Muscle layer of colon (tissue), 2 donors: ENCODE results near the gene GMPR2.
"Not testable (repeated sequence)": the region's sequence is repeated elsewhere in the genome, so short reads cannot be mapped to it uniquely, and the experiment has no call there.

ENCODE experiments used
- H3K27ac ChIP-seq: one replicate; pipeline ENCODE4 v1.7.0; 2013; ENCODE audit warnings: low read depth, mild to moderate bottlenecking, low read length, moderate library complexity
- H3K27me3 ChIP-seq, 2 donors: one replicate each; pipeline ENCODE4 v1.7.0; 2013; ENCODE audit warnings: low read length in 2 of 2, mild to moderate bottlenecking in 2 of 2; ENCODE audit not compliant: insufficient read depth in 2 of 2, control insufficient read depth in 1 of 2
- H3K36me3 ChIP-seq: one replicate; pipeline ENCODE4 v1.7.0; 2013; ENCODE audit warnings: mild to moderate bottlenecking, low read length; ENCODE audit not compliant: insufficient read depth
- H3K4me1 ChIP-seq: one replicate; pipeline ENCODE4 v1.7.0; 2013; ENCODE audit warnings: mild to moderate bottlenecking, low read length; ENCODE audit not compliant: insufficient read depth
- H3K4me3 ChIP-seq, 2 donors: one replicate each; pipeline ENCODE4 v1.7.0; 2013; ENCODE audit warnings: low read length in 2 of 2, low read depth in 1 of 2, mild to moderate bottlenecking in 1 of 2, moderate library complexity in 1 of 2
- H3K9ac ChIP-seq: one replicate; pipeline ENCODE4 v1.7.0; 2013; ENCODE audit warnings: low read length
- H3K9me3 ChIP-seq: one replicate; pipeline ENCODE4 v1.7.0; 2013; ENCODE audit warnings: mild to moderate bottlenecking, low read length
- donor health status: abdominal sarcoma.
- donor health status: Adenocarcinoma of cecum.

The GMPR2 gene

DNA sequence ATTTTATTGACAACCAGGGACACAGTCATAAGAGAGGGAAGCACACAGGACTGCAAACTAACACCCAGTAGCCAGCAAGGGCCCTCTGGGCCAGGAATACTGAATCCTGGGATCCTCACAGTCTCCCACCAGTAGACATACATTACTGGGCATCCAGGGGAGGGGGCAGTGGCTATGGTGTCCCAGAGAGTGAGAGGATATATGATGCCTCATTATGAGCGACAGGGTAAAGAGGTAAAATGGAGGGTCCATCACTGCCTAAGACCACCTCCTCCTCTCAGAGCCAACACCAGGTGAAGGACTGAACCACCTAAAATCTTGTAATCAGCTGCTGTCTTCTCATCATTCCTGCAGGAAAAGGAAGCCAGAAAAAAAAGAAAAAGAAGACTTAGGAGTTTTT lies 15.9 kb upstream of the GMPR2 start:
- H3K36me3 ChIP-seq, H3K27me3 ChIP-seq, H3K9ac ChIP-seq, H3K4me3 ChIP-seq, H3K9me3 ChIP-seq, H3K27ac ChIP-seq: not testable (repeated sequence)
- peaks cover 17% of the 10 kb centered on the region for H3K4me1 ChIP-seq

DNA sequence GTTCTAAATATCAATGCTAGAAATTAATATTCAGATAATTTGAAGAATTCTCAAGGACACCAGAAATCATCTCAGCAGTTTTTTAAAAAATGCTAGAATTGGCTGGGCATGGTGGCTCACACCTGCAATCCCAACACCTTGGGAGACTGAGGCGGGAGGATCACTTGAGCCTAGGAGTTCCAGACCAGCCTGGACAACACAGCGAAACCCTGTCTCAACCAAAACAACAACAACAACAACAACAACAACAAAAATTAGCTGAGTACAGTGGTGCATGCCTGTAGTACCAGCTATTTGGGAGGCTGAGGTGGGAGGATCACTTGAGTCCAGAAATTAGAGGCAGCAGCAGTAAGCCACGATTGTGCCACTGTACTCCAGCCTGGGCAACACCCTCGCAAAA lies 13.6 kb upstream of the GMPR2 start:
- Histone ChIP-seq H3K4me1 (peaks cover 10% of the 10 kb centered on the region), H3K9ac (no peak overlapping the region), H3K9me3 (no peaks in the 10 kb centered on the region), H3K27ac (no peak overlapping the region), H3K36me3 (peaks cover 6% of the 10 kb centered on the region), H3K27me3 (no peaks in the 10 kb centered on the region), H3K4me3 (no peak overlapping the region)

DNA sequence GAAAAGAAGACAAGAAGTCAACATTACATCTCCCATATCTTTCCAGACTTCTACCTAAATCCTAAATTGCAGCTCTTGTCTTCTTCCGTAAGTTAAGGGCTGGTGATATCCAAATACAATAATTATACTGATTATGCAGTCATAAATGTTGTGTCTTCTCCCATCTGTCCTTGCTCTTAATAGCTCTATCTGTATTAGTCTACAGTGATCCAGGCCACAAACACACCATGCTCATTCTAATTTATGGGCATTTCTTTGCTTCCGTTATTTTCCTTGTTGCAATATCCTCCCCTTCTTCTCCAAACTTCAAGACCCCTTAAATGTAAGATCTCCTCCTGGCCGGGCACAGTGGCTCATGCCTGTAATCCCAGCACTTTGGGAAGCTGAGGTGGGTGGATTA lies 13.2 kb upstream of the GMPR2 start:
- no peak overlapping the region for H3K4me3 ChIP-seq
- no peaks in the 10 kb centered on the region for H3K9me3 ChIP-seq
- H3K9ac ChIP-seq: no peak overlapping the region
- H3K27ac ChIP-seq: no peak overlapping the region
- H3K4me1 ChIP-seq: peaks cover 8% of the 10 kb centered on the region
- peaks cover 6% of the 10 kb centered on the region for H3K36me3 ChIP-seq
- no peaks in the 10 kb centered on the region for H3K27me3 ChIP-seq

DNA sequence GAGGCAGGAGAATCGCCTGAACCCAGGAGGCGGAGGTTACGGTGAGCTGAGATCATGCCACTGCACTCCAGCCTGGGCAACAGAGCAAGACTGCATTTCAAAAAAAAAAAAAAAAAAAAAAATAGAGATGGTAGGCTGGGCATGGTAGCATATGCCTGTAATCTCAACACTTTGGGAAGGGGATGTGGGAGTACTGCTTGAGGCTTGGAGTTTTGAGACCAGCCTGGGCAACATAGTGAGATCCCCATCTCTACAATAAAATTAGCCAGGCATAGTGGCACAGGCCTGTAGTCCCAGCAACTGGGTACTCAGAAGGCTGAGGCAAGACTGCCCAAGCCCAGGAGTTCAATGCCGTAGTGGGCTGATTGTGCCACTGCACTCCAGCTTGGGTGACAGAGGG lies 9.7 kb upstream of the GMPR2 start:
- not testable (repeated sequence) for H3K9me3 ChIP-seq, H3K27ac ChIP-seq, H3K36me3 ChIP-seq, H3K4me3 ChIP-seq, H3K9ac ChIP-seq, H3K4me1 ChIP-seq, H3K27me3 ChIP-seq

DNA sequence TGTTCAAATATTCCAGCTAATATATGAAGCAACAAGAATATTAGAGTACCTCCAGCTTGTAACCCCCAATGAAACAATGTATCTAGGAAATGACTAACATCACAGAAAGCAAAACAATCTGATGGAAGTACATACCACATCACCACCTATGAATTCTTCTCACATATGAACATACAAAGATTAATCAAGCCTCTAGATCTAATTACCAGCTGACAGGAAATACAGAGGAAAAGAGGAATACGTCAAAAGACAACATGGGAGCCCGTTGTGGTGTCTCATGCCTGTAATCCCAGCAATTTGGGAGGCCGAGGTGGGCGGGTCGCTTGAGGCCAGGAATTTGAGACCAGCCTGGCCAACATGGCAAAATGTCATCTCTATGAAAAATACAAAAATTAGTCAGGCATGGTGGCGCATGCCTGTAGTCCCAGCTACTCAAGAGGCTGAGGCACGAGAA lies 8.1 kb upstream of the GMPR2 start:
- H3K27me3 ChIP-seq: no peaks in the 10 kb centered on the region

DNA sequence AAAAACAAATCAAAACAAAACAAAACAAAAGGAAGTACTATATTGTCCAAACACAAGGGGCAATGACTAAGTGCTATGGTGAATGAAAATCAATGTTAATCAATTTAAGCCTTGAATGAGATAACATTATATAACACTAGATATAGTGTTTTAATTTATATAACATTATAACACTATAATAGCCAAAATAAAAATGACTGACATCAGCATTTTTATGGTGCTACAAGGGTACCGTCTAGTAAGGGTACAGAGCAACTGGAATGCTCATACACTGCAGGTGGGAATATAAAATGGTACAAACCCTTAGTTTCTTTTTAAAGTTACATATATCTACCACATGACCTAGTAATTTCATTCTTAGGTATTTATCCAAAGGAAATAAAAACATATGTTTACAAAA lies 6.3 kb upstream of the GMPR2 start:
- no peaks in the 10 kb centered on the region for H3K9me3 ChIP-seq
- no peaks in the 10 kb centered on the region for H3K27me3 ChIP-seq
- H3K36me3 ChIP-seq: no peaks in the 10 kb centered on the region
- no peak overlapping the region for H3K4me3 ChIP-seq
- H3K4me1 ChIP-seq: peaks cover 10% of the 10 kb centered on the region
- no peak overlapping the region for H3K9ac ChIP-seq
- H3K27ac ChIP-seq: no peak overlapping the region

More for the DNA sequence above, 8.1 kb upstream of the GMPR2 start:
- H3K27ac ChIP-seq: no peak overlapping the region
- no peaks in the 10 kb centered on the region for H3K4me1 ChIP-seq
- H3K36me3 ChIP-seq: no peaks in the 10 kb centered on the region
- H3K4me3 ChIP-seq: no peak overlapping the region
- H3K9ac ChIP-seq: no peak overlapping the region
- H3K9me3 ChIP-seq: no peaks in the 10 kb centered on the region

DNA sequence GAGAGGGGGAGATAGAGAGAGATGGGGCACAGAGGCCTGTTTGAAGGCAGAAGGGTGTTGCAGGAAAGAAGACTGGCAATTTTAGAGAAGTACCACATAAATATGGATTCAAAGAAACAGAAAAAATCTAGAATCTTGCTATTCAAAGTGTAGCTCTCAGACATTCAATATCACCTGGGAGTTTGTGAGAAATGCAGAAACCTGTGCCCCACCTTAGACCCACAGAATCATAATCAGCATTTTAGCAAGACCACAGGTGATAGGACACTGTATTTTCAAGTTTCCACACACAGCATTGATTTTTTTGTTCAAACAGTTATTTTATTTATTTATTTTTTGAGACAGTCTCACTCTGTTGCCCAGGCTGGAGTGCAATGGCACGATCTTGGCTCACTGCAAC lies 3.8 kb upstream of the GMPR2 start:
- Histone ChIP-seq H3K36me3 (no peaks in the 10 kb centered on the region), H3K4me1 (peaks cover 21% of the 10 kb centered on the region), H3K27ac (no peak overlapping the region), H3K9ac (no peak overlapping the region), H3K9me3 (no peaks in the 10 kb centered on the region), H3K27me3 (no peaks in the 10 kb centered on the region), H3K4me3 (no peak overlapping the region)

DNA sequence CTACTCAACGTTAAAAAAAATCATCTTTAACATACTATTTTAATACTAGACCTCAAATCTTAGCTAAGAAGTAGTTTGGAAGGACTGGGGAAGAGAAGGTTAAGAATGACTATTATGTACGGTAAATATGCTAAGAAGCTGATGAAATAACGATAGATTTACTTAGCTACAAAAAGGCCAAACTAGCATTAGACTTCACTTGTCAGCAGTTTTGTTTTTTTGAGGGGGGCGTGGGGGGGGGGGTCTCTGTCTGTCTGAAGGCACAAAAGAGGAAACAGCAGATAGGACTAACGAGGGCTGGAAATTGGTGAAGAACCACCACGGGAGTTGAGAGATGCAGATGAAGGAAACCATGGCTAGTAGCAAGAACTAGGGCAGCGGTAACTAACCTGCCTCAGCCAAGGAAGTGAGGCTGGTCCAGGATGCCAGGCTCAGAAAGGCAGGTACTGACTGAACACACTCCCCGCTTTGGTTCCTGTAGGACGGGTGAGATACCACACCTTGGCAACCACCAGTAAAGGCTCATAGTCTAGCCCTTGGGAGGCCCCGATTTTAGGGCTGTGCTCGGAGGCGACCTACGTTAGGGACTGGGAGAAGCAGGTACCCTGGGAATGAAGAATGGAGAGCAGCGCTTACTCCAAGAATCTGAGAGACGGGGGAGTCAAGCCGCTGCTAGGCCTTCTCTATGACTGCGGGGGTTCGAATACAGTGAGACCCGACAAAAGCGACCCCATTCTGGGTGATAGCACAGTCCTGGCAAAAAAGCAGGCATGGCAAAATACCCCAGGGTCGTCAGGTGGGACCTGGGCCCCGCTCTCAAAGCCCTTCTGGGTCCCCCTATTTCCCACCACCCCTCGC lies 1.2 kb upstream of the GMPR2 start:
- peaks cover 21% of the 10 kb centered on the region for H3K4me1 ChIP-seq
- H3K9me3 ChIP-seq: no peaks in the 10 kb centered on the region
- peak overlapping the region; percentile 63 to 81 for H3K4me3 ChIP-seq
- peaks cover 24% of the 10 kb centered on the region for H3K36me3 ChIP-seq
- peak overlapping the region; percentile 55 for H3K9ac ChIP-seq
- H3K27me3 ChIP-seq: no peaks in the 10 kb centered on the region
- H3K27ac ChIP-seq: peak overlapping the region; percentile 87

DNA sequence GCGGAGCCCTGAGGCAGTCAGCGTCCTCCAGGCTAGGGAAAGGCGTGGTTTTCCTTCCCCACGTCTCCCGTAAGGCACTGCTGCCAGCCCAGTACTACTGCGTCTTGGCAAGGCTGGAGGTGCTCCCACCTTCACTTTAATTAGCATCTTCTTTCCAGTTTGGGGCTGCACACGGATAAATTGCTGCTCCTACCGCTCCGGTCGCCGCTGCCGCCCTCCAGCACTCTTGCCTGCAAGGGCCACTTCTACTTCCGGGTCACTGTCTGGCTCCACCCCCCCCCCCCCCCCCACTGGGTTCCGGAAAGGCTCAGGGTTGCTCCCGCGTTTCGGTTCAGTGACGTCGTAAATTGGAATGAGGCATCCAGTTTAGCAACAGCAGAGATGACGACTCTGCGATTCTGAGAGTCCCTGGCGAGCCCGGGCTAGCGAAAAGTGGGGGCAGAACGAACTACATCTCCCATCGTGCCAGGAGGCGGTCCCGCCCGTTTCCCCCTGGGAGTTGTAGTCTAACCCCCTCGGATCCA lies 546 bp upstream of the GMPR2 start, which contains the start of gene NEDD8:
NEDD8 (minus strand) TSS at position 247 of the 524 bp plus-strand sequence; CDS start at position 147, 100 bp downstream.
- Histone ChIP-seq H3K36me3 (peaks cover 30% of the 10 kb centered on the region), H3K9ac (peak within 1 kb of the TSS; percentile 57), H3K9me3 (no peaks in the 10 kb centered on the region), H3K4me3 (peak within 1 kb of the TSS; percentile 63 to 81), H3K27me3 (no peaks in the 10 kb centered on the region), H3K27ac (peak within 1 kb of the TSS; percentile 87), H3K4me1 (peaks cover 21% of the 10 kb centered on the region)

DNA sequence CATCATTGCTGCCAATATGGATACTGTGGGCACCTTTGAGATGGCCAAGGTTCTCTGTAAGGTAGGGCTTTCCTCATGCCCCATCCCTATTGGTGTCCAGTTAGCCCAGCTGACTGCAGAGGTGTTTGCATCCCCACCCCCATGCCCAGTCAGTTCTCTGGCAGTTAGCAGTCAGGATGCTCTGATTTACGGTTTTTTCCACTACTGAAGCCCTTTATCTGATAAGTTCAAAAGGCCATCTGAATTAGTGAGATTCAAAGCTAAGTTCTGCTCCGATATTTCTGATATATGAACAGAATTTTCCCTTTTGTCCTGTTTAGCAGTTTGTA lies 773 bp downstream of the GMPR2 start:
- Histone ChIP-seq H3K4me1 (peaks cover 21% of the 10 kb centered on the region), H3K27ac (peak overlapping the region; percentile 87)

DNA sequence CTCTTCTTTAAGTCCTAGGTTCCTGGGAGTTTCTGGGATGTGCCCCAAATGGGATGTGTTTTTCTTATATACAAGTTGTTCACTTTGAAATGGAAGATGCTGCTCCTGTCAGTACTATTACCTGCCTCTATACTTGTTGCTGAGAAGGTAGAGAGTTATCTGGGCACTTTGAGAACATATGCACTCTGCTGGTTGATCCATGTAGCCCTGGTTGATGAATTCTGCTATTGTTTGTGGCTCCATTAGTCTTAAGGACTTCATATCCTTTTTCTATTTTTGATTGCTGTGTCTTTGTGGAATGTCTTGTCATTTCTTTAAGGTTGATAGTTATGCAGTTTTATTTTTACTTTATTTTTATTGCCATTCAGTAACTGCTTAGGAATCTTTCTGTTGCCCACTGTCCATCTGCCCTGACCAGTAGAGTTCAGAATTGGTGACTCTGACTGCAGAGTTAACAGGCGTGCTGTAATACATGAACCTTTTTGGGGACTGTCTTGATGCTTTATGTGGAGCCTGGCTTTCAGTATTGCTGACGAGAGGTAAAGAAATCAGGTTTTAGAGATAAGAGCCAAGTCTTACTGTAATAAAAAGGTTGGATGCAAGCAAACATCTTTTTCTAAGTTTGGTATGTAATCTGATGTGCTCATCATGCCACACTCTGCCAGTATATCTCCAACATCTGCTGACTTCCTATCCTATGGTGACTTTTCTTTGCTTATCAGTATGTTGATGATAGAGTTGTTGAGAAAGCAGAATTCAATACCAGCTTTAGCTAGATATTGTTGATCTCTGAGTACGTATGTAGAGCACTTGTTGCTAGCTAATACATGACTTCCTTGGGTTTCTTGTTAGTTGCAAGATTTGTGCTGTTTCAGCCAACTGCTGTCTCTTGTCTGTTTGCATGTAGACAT lies 1.6 kb downstream of the GMPR2 start:
- no peaks in the 10 kb centered on the region for H3K9me3 ChIP-seq
- peaks cover 52% of the 10 kb centered on the region for H3K36me3 ChIP-seq
- no peak overlapping the region for H3K4me3 ChIP-seq
- H3K27me3 ChIP-seq: no peaks in the 10 kb centered on the region
- no peak overlapping the region for H3K27ac ChIP-seq
- H3K4me1 ChIP-seq: peaks cover 25% of the 10 kb centered on the region
- H3K9ac ChIP-seq: no peak overlapping the region

More for the DNA sequence above, 773 bp downstream of the GMPR2 start:
- Histone ChIP-seq H3K9ac (peak overlapping the region; percentile 57), H3K4me3 (peak overlapping the region; percentile 63 to 81), H3K36me3 (peaks cover 44% of the 10 kb centered on the region), H3K9me3 (no peaks in the 10 kb centered on the region), H3K27me3 (no peaks in the 10 kb centered on the region)
